Fibroblast of skin of right biceps (primary cell): ENCODE results near the gene HARS2.
"Not testable (repeated sequence)": the region's sequence is repeated elsewhere in the genome, so short reads cannot be mapped to it uniquely, and the experiment has no call there.

Experiments used
- DNase-seq: peaks from one replicate; pipeline ENCODE4 v3.0.0-alpha.2; 2013

The HARS2 gene

GRCh38 chr5:140690941-140691924 is at the start of gene HARS2, which contains the start of gene HARS1:
Gene HARS2 (plus strand): TSS chr5:140691455. CDS start chr5:140691649, 194 bp downstream.
Gene HARS1 (minus strand): TSS chr5:140691370. CDS start chr5:140691304, 66 bp downstream.
- DNase-seq, result peak; percentile 95

GRCh38 chr5:140641716-140642115 is 49.5 kb upstream of the HARS2 start:
- DNase-seq, result no peak

- DNase-seq, result no peak
Observed at GRCh38 chr5:140642718-140643117, 48.5 kb upstream of the HARS2 start.

GRCh38 chr5:140647042-140647419 is 44.2 kb upstream of the HARS2 start:
- no peak for DNase-seq

GRCh38 chr5:140658870-140659269 is 32.4 kb upstream of the HARS2 start:
- DNase-seq, result no peak

- not testable (repeated sequence) for DNase-seq
Observed at GRCh38 chr5:140660371-140660770, 30.9 kb upstream of the HARS2 start.

- DNase-seq, result no peak
Observed at GRCh38 chr5:140664030-140664358, 27.3 kb upstream of the HARS2 start.

- DNase-seq, result peak; percentile 93
Observed at GRCh38 chr5:140664359-140665119, 26.7 kb upstream of the HARS2 start, which contains the start of gene WDR55. Gene WDR55 (plus strand): TSS chr5:140664904. CDS start chr5:140664913, 9 bp downstream.

- not testable (repeated sequence) for DNase-seq
Observed at GRCh38 chr5:140671035-140671434, 20.2 kb upstream of the HARS2 start.

GRCh38 chr5:140671472-140672125 is 19.7 kb upstream of the HARS2 start:
- no peak for DNase-seq

- peak; percentile 38 for DNase-seq
Observed at GRCh38 chr5:140672455-140673186, 18.6 kb upstream of the HARS2 start.

GRCh38 chr5:140673187-140673976 is 17.9 kb upstream of the HARS2 start, which contains the start of gene DND1:
Gene DND1 (minus strand): TSS chr5:140673576. CDS start chr5:140673542, 34 bp downstream.
- no peak for DNase-seq

GRCh38 chr5:140674211-140674610 is 17.0 kb upstream of the HARS2 start:
- no peak for DNase-seq

- DNase-seq, result no peak
Observed at GRCh38 chr5:140674629-140675028, 16.6 kb upstream of the HARS2 start.

- no peak for DNase-seq
Observed at GRCh38 chr5:140677947-140678346, 13.3 kb upstream of the HARS2 start.

- DNase-seq, result no peak
Observed at GRCh38 chr5:140678993-140679392, 12.3 kb upstream of the HARS2 start.

- DNase-seq, result no peak
Observed at GRCh38 chr5:140690376-140690932, 801 bp upstream of the HARS2 start.

GRCh38 chr5:140694276-140694675 is 3.0 kb downstream of the HARS2 start:
- DNase-seq, result no peak

GRCh38 chr5:140696891-140697492 is 5.7 kb downstream of the HARS2 start:
- no peak for DNase-seq
